ENCODE results near the gene PPP2R5D. TPM values are rescaled to one million over a fixed set of nuclear protein-coding genes. Genes with fewer than 3 reads are reported as not detected.
"Not testable (repeated sequence)": the region's sequence is repeated elsewhere in the genome, so short reads cannot be mapped to it uniquely, and the experiment has no call there.

Gene PPP2R5D
- total RNA-seq, 1 donor from 2014 or later = 36.1 TPM

DNA sequence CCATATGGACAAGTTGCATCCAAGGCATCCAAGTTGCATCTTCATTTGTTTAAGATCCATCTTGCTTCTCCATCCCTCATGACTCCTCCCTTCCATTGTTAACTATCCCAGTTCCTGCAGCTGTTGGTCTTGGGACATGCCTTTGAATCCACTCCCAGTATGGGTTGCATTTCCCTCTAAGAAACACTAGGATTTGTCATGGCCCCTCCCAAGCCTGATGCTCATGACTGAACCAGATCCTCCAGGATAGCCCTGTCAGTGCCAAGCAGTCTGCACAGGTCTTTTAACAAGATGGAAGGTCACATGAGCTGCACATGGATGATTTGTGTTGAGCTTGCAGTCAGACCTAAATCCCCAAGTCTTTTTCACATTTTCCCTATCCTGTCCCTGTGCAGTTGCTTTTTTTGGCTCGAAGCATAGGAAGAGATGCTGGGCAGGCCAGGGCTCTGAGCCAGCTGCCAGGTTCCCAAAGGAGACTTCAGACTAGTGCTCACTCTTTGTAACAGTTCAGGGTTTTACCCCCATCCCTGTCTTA lies 4.2 kb downstream of the PPP2R5D start:
- peak; percentile 27 for DNase-seq (ENCODE audit: low read depth, low spot score)

GRCh38 chr6:42989923-42990322 lies 5.6 kb downstream of the PPP2R5D start:
- no peak for DNase-seq (ENCODE audit: low read depth, low spot score)

- DNase-seq (ENCODE audit: low read depth, low spot score) = no peak
Measured at GRCh38 chr6:42993445-42993844, 9.1 kb downstream of the PPP2R5D start.

- no peak for DNase-seq (ENCODE audit: low read depth, low spot score)
Measured at GRCh38 chr6:42996513-42996912, 12.1 kb downstream of the PPP2R5D start.

- not testable (repeated sequence) for DNase-seq (ENCODE audit: low read depth, low spot score)
Measured at GRCh38 chr6:42998205-42998604, 13.8 kb downstream of the PPP2R5D start.

DNA sequence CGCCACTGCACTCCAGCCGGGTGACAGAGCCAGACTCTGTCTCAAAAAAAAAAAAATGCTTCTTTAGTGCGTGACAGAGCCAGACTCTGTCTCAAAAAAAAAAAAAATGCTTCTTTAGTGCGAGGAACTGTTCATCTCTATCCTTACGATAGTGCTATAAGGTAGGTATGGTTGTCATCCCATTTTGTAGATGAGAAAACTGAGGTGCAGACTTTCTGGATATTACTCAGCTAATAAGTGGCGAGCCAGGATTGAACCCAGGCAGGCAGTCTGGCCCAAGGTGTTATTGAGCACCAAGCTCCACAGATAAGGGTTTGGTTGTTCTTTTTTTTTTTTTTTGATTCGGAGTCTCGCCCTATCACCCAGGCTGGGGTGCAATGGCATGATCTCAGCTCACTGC lies 17.5 kb downstream of the PPP2R5D start:
- no peak for DNase-seq (ENCODE audit: low read depth, low spot score)

- DNase-seq (ENCODE audit: low read depth, low spot score) = no peak
Measured at GRCh38 chr6:43005844-43006243, 21.5 kb downstream of the PPP2R5D start.

- no peak for DNase-seq (ENCODE audit: low read depth, low spot score)
Measured at GRCh38 chr6:43006251-43006650, 21.9 kb downstream of the PPP2R5D start.

- DNase-seq (ENCODE audit: low read depth, low spot score) = no peak
Measured at GRCh38 chr6:43007126-43007525, 22.8 kb downstream of the PPP2R5D start.

DNA sequence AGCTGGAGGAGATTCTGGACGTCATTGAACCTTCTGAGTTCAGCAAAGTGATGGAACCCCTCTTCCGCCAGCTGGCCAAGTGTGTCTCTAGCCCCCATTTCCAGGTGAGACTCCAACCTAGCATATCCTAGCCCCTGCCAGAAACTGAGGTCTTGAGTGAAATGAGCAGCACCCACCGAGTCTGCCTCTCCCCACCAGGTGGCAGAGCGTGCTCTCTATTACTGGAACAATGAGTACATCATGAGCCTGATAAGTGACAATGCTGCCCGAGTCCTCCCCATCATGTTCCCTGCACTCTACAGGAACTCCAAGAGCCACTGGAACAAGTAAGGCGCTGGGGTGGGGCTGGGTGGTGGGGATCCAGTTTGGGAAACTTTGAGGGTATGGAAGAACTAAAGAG lies 24.8 kb downstream of the PPP2R5D start:
- DNase-seq (ENCODE audit: low read depth, low spot score) = no peak

DNA sequence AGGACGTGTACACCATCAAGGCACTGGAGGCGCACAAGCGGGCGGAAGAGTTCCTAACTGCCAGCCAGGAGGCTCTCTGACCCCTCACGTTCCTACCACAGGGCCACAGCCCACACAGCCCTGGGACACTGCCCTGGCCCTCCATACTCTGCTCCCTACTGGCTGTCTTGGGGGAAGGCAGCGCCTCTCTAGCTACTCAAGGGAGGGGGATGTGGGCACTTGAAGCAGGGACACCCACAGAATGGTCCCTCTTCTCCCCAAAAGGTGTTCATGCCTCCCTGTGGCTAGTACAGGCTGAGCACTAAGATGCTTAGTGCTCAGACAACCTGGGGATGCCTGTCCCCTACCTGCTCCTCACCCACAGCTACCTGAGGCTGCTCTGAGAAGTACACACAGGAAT lies 26.8 kb downstream of the PPP2R5D start:
- no peak for DNase-seq (ENCODE audit: low read depth, low spot score)

GRCh38 chr6:43012364-43012763 lies 28.0 kb downstream of the PPP2R5D start:
- no peak for DNase-seq (ENCODE audit: low read depth, low spot score)

- no peak for DNase-seq (ENCODE audit: low read depth, low spot score)
Measured at GRCh38 chr6:43013097-43013842, 28.9 kb downstream of the PPP2R5D start.

- DNase-seq (ENCODE audit: low read depth, low spot score) = peak; percentile 99
Measured at GRCh38 chr6:43013843-43014433, 29.6 kb downstream of the PPP2R5D start, which contains the start of the genes KLHDC3 and MEA1. KLHDC3 (plus strand) TSS chr6:43014249; CDS start chr6:43017193, 2,944 bp downstream. MEA1 (minus strand) TSS chr6:43013946; CDS start chr6:43013813, 133 bp downstream.

GRCh38 chr6:43014434-43014909 lies 30.1 kb downstream of the PPP2R5D start:
- DNase-seq (ENCODE audit: low read depth, low spot score) = no peak

GRCh38 chr6:43016176-43016942 lies 32.0 kb downstream of the PPP2R5D start:
- DNase-seq (ENCODE audit: low read depth, low spot score) = no peak

DNA sequence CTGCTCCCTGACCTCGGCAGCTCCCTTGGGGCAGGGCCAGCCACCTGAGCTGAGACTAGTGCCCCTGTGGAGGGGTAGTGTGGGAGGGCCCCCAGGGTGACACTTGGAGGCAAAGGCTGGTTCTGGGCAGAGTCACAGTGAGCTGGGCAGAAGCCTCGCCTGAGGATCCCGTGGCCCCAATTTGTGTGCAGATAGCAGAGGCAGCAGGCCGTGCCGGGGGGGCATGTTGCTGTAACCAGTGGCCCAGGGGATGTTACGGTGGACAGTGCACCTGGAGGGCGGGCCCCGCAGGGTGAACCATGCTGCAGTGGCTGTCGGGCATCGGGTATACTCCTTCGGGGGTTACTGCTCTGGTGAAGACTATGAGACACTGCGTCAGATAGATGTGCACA lies 32.6 kb downstream of the PPP2R5D start:
- no peak for DNase-seq (ENCODE audit: low read depth, low spot score)

GRCh38 chr6:43019152-43019551 lies 34.8 kb downstream of the PPP2R5D start:
- no peak for DNase-seq (ENCODE audit: low read depth, low spot score)

DNA sequence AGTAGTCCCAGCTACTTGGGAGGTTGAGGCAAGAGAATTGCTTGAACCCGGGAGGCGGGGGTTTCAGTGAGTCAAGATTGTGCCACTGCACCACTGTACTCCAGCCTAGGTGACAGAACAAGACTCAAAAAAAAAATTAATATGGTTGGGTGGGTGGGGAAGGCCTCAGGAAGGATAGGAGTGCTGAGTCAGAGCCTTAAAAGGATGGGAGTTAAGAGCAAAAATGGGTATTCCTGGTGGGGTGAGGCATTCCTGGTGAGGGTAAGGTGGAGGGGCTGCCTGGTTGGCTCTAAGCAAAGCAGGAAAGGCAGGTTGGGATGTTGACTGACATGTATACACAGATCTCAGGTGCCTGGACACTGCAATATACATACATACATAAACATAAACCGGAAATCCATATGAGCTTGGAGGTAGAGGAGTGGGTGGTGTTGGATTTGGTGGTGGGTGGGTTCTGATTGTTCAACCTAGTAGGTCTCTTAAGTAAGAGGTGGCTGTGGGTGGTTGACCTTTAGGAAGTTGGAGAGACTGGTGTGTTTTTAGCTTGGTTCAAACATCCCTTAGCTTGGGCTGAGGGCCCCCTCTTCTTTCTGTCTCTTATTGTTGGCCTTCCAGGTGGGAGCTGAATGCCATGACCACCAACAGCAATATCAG lies 35.8 kb downstream of the PPP2R5D start:
- no peak for DNase-seq (ENCODE audit: low read depth, low spot score)

DNA sequence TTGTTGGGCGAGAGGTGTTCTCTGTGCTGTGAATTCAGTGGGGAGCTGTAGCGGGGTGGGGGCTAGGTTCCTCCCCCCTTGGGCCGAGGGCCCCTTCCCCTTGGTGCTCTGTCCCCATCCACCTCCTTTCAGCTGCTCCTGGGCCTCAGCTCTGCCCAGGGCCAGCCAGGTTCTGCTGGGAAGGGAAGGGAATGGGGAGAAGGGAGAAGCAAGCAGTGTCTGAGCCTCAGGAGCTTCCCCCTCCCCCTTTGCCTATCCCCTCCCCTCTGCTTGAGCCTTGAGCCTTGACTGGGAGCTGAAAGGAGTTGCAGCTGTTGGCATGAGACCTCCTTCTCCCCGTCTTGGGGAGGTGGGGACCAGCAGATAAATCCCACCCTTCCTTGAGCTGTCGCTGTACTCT lies 36.5 kb downstream of the PPP2R5D start:
- DNase-seq (ENCODE audit: low read depth, low spot score) = no peak

All from pulmonary artery endothelial cell (primary cell).